Aorta (tissue), 5 donors: ENCODE results near the gene FGA. TPM values are rescaled to one million over a fixed set of nuclear protein-coding genes. Genes with fewer than 3 reads are reported as not detected.

ENCODE experiments used
- ATAC-seq: fragments of 200-7000 bp; cut with Tn5 transposase; one replicate; pipeline ENCODE4 v1.9.1; 2022; ENCODE audit warnings: moderate library complexity; ENCODE audit not compliant: low FRiP score
- DNase-seq, 2 donors: peaks; one replicate each; pipeline ENCODE4 v3.0.0-alpha.2; 2020
- H3K27ac ChIP-seq, 2 donors: one replicate each; pipeline ENCODE4 v1.5.1; 2013; ENCODE audit warnings: low read length in 2 of 2, mild to moderate bottlenecking in 2 of 2, moderate library complexity in 2 of 2, control low read depth in 1 of 2, inconsistent platforms in 1 of 2, low read depth in 1 of 2
- H3K27me3 ChIP-seq, 2 donors: one replicate each; pipeline ENCODE4 v1.6.1; 2013; ENCODE audit warnings: control low read depth in 1 of 2, low read length in 1 of 2, mild to moderate bottlenecking in 1 of 2, moderate library complexity in 1 of 2; ENCODE audit not compliant: insufficient read depth in 2 of 2, control insufficient read depth in 1 of 2
- H3K36me3 ChIP-seq, 2 donors: one replicate each; pipeline ENCODE4 v1.6.1; 2013; ENCODE audit warnings: control low read depth in 1 of 2, low read length in 1 of 2, mild to moderate bottlenecking in 1 of 2; ENCODE audit not compliant: insufficient read depth in 2 of 2, control insufficient read depth in 1 of 2
- H3K4me1 ChIP-seq, 2 donors: one replicate each; pipeline ENCODE4 v1.6.1; 2013; ENCODE audit warnings: low read length in 2 of 2, control low read depth in 1 of 2, mild to moderate bottlenecking in 1 of 2, moderate library complexity in 1 of 2; ENCODE audit not compliant: insufficient read depth in 2 of 2, control insufficient read depth in 1 of 2
- H3K4me3 ChIP-seq, 2 donors: one replicate each; pipeline ENCODE4 v1.5.1; 2013; ENCODE audit warnings: low read length in 2 of 2, control low read depth in 1 of 2, mild to moderate bottlenecking in 1 of 2
- H3K9me3 ChIP-seq: one replicate; pipeline ENCODE4 v1.6.1; 2013; ENCODE audit warnings: mild to moderate bottlenecking, low read length; ENCODE audit not compliant: control insufficient read depth
- WGBS, 2 donors: extraction: QIAGEN DNeasy Blood & Tissue Kit; methylation state at CpG; one replicate each; pipeline ENCODE4 v1.1.7; 2013; 5-methylcytosine and 5-hydroxymethylcytosine counted together
- intact Hi-C, 2 donors: fragments of 100-400 bp; cut with DNase I; formaldehyde crosslinking; loops; one replicate each; pipeline versions ENCODE4 v1.14.2 to v1.15.0; 2022
- polyA plus RNA-seq, 2 donors: library from polyadenylated mRNA; stranded (reverse); fragments of 200-250 nt; gene quantifications; one replicate each; pipeline ENCODE4 v1.2.3, GENCODE V29; 2013
- total RNA-seq, 2 donors: library from RNA; stranded (reverse); fragmentation: NEBNext Ultra II Directional; extraction: Animal tissue kit (Norgen Biotek cat#: 25700); gene quantifications; one replicate each; pipeline ENCODE4 v1.2.1, GENCODE V29; 2021
- donor health status: healthy with polysubstance abuse.
- donor health status: Bipolar disorder and iron deficiency.
- donor health status: DM: no; HTN: no; CAD: no.
- donor health status: DM: no; HTN: no; CAD: no.
- donor health status: DM: yes; HTN: yes; CAD: no.

Gene FGA
- total and polyA plus RNA-seq, 4 donors: 1.8 TPM; not detected in 3

DNA sequence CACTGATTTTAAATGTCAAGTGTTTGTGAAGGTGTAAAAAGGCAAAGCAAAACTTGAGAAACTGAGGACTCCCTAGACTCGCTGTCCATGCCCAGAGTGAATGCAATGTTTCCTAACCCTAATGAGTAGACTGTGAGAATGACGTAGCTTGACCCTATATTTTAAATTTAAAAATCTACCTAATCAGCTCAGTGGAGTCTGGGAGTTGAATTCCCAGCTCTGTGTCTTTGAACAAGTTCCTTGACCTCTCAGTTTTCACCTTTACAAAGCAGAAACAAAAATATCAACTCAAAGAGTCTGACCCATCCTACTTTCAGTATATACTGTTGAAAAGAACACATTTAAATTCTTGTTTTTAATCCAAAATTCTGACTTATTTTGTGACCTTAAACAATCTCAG, 2.3 kb downstream of the FGA start:
- Histone ChIP-seq H3K4me3 (no peak overlapping the region), H3K36me3 (no peaks in the 10 kb centered on the region), H3K4me1 (no peaks in the 10 kb centered on the region), H3K27ac (no peak overlapping the region), H3K27me3 (no peaks in the 10 kb centered on the region), H3K9me3 (no peaks in the 10 kb centered on the region)
- ATAC-seq (no peak), DNase-seq (no peak)
- 84 to 86% methylated on average over 2 of the region's 2 CpGs for WGBS, 2 donors
- intact Hi-C loops: no loop called here

DNA sequence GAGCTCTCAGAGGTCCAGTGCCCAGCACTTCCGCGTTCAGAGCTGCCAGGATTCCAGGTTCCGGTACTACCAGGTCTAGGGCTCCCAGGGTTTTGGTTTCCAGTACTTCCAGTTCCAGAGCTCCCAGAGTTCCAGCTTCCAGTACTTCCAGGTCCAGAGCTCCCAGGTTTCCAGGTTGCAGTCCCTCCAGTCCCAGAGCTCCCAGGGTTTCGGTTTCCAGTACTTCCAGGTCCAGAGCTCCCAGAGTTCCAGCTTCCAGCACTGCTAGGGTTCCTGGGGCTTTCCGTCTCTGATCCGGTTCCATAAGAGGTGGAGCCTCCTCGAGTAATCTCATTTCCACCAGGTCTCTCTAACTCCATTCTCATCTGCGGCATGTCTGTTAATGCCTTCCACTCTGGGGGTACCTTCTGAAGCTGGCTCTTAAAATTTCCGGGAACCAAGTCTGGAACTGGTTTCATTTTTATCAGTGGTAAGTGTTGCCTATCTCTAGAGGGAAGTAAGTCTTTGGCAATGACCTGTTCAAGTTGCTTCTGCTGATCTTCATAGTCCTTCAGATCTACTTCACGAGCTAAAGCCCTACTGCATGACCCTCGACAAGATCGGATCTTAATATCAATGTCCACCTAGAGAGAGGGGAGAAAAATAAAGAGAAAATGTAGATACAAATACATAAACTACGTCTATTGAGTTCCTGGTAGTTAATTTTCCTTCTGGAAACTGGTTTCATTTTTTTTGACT, 4.1 kb downstream of the FGA start:
- intact Hi-C loops: no loop called here
- Histone ChIP-seq H3K9me3 (no peaks in the 10 kb centered on the region), H3K27ac (no peak overlapping the region), H3K4me1 (no peaks in the 10 kb centered on the region), H3K36me3 (no peaks in the 10 kb centered on the region), H3K4me3 (no peak overlapping the region), H3K27me3 (no peaks in the 10 kb centered on the region)
- 88 to 89% methylated on average over 13 of the region's 13 CpGs for WGBS, 2 donors
- no peak for ATAC-seq
- peak in 1 of 2 donors; percentile 45 for DNase-seq

DNA sequence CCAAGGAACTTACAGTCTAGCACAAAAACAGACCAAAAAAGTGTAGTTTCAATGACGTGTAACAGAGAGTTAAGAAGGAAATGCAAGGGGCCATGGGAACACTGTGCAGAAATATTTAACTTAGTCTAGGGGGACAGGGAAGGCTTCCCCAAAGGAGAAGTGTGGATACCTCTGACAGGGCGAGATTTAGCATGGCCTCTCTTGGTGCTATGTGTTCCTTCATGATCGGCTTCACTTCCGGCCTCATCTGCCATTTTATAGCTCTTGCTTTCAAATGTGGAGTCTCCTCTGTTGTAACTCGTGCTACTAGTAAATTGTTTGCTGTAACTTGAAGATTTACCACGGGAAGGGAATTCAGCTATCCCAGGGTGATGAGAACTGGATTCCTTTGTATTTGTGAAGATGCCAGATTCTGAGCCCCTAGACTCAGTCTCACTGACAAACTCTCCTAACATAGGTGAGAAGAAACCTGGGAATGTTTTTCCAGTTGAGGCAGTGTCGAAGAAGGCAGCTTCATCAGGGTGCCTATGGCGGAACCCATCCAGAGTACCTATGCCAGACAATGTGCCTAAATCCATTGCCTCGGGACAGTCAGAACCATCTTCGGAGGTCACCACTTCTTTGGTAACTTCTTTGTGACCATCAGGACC, 5.0 kb downstream of the FGA start:
- DNase-seq: no peak
- Histone ChIP-seq H3K9me3 (no peaks in the 10 kb centered on the region), H3K27ac (no peak overlapping the region), H3K4me3 (no peak overlapping the region), H3K27me3 (no peaks in the 10 kb centered on the region), H3K4me1 (no peaks in the 10 kb centered on the region), H3K36me3 (no peaks in the 10 kb centered on the region)
- intact Hi-C loops: no loop called here
- ATAC-seq: no peak
- 87 to 89% methylated on average over 10 of the region's 10 CpGs for WGBS, 2 donors

DNA sequence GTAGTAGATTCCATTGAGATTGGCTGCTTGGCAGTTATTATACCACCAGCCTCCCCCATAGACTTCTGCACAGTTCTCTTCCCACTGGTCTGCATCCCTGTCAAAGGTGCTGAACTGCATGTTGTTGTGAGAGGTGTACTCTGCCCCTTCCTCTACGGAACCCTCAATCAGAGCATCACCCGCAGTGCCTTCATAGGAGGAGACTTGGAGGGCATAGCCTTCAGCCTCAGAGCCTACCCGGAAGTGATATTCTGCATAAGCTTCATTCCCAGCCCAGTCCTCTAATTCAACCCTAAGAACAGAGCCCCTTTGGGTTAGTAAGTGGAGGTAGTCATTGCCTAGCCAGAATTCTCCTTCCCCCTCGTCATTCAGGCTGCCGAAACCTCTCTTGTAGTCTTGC, 6.3 kb downstream of the FGA start:
- intact Hi-C loops: no loop called here
- ATAC-seq (no peak), DNase-seq (no peak)
- Histone ChIP-seq H3K4me3 (no peak overlapping the region), H3K36me3 (no peaks in the 10 kb centered on the region), H3K9me3 (no peaks in the 10 kb centered on the region), H3K4me1 (no peaks in the 10 kb centered on the region), H3K27ac (no peak overlapping the region), H3K27me3 (no peaks in the 10 kb centered on the region)
- WGBS, 2 donors: 85 to 89% methylated on average over 5 of the region's 5 CpGs

DNA sequence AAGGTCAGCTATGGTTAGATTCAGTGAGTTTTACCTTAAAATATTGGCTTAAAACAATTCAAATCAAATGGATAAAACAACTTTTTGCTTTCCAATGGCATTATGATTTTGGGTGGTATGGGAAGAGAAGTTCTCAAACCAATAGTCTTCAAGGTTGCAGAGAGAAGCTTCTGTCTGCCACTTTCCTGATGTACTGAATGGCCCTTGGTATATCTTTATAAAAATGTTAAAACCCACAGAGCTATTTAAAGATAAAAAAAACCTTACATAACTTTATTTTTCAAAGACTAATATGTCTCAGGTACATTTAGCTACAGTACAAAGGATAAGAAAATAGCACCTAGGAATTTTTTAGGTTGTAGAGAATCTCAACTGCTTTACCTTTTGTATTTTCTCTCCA, 6.9 kb downstream of the FGA start:
- no peaks in the 10 kb centered on the region for H3K4me1 ChIP-seq
- no peaks in the 10 kb centered on the region for H3K9me3 ChIP-seq
- H3K4me3 ChIP-seq: no peak overlapping the region
- DNase-seq: no peak
- ATAC-seq: no peak
- no peaks in the 10 kb centered on the region for H3K36me3 ChIP-seq
- intact Hi-C loops: no loop called here
- no peaks in the 10 kb centered on the region for H3K27me3 ChIP-seq
- H3K27ac ChIP-seq: no peak overlapping the region

DNA sequence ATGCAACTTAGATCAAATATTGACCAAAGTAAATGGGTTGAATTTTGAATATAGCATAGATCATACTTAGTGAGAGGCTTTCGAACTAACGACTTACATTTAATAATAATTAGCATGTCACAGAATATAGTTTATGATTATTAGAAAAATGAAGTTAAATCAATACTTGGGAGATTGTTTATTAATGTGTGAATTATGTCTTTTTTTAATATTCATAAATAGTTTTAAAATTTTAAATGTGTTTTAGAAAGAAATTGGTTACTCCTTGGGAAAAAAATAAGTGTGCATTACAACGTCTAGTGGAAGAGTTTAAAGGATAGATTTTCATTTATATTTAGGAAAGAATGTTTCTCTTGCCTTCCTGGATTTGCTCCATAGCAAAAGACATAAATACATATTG, 7.3 kb downstream of the FGA start:
- Histone ChIP-seq H3K27me3 (no peaks in the 10 kb centered on the region), H3K27ac (no peak overlapping the region), H3K4me3 (no peak overlapping the region), H3K36me3 (no peaks in the 10 kb centered on the region), H3K4me1 (no peaks in the 10 kb centered on the region), H3K9me3 (no peaks in the 10 kb centered on the region)
- 76 to 80% methylated on average over 3 of the region's 3 CpGs for WGBS, 2 donors
- intact Hi-C loops: no loop called here
- DNase-seq: no peak
- no peak for ATAC-seq

DNA sequence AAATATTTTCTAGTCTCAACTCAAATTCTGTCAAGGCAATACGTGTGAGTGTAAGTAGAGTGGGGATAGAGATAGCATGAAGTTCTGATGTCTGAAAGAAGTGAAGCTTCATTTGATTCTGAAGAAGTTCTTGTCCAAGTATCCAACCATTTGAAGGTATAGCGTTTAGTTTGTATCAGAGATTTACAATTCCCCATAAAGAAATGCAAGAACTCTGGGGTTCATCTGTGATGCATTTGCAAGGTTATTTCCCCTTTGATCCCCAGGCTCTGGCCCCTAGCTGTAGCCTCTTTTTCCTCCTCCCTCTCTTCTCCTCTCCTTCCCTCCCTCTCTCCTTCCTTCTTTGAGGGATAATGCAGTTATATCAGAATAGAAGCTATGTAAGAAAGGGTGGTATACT, 7.8 kb downstream of the FGA start:
- intact Hi-C loops: no loop called here
- 20 to 50% methylated on average over 2 of the region's 2 CpGs for WGBS, 2 donors
- Histone ChIP-seq H3K4me3 (no peak overlapping the region), H3K27ac (no peak overlapping the region), H3K36me3 (no peaks in the 10 kb centered on the region), H3K4me1 (no peaks in the 10 kb centered on the region), H3K27me3 (no peaks in the 10 kb centered on the region), H3K9me3 (no peaks in the 10 kb centered on the region)
- ATAC-seq (no peak), DNase-seq (no peak)

DNA sequence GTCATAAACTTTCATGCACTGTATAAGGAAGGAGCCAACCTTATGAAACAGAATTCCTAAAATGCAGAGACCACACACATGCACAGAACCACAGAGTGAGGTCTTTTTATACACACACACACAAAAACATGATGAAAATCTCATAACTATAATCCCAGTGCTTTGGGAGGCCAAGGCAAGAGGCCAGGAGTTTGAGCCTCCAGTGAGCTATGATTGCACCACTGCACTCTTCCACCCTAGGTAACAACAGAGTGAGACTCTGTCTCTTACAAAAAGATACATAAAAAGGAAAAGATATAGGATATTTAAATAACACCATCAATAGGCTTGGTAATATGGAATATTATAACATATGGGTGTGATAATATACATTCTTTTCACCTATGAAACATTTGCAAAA, 10.6 kb downstream of the FGA start:
- Histone ChIP-seq H3K4me1 (no peaks in the 10 kb centered on the region), H3K36me3 (no peaks in the 10 kb centered on the region), H3K9me3 (no peaks in the 10 kb centered on the region), H3K4me3 (no peak overlapping the region), H3K27ac (no peak overlapping the region), H3K27me3 (no peaks in the 10 kb centered on the region)
- ATAC-seq (no peak), DNase-seq (no peak)
- intact Hi-C loops: no loop called here

DNA sequence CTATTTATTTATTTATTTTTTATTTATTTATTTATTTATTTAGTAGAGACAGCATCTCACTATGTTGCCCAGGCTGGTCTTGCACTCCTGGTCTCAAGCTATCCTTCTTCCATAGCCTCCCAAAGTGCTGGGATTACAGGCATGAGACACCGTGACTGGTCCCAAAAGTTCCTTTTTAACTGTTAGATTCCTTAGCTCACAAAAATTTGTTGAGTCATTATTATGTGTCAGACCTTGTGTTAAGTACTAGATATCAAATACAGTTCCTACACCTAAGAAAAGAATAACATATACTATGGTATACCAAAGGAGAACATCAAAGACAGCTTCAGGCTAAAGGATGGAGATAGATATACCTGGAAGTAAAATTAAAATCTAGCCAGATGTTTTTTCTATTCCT, 11.6 kb downstream of the FGA start:
- intact Hi-C loops: no loop called here
- WGBS, 2 donors: 36 to 38% methylated on average over 1 of the region's 1 CpG
- H3K36me3 ChIP-seq: no peaks in the 10 kb centered on the region

More for the DNA sequence above, 11.6 kb downstream of the FGA start:
- H3K27ac ChIP-seq: no peak overlapping the region
- ATAC-seq: no peak
- no peaks in the 10 kb centered on the region for H3K27me3 ChIP-seq
- DNase-seq: no peak
- H3K9me3 ChIP-seq: no peaks in the 10 kb centered on the region
- no peaks in the 10 kb centered on the region for H3K4me1 ChIP-seq
- H3K4me3 ChIP-seq: no peak overlapping the region
